Measurements from ENCODE around the gene MB21D2.

DNA sequence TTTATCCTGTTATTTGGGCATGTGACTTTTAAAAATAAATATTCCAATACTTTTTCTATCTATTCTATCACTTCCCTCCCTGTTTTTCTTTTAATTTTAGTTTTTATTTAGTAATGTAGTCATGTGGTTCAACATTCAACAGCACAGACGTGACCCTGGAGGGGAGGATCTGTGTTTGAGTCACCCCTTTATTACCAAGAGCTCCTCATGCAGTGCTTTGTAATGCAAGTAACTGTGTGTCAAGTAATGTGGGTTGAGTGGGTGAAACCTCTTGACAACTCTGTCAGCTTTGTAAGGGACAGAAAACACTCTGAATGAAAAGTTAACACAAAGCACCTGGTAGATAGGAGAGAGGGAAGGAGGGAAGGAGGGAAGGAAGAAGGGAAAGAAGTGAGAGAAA, 100.6 kb downstream of the MB21D2 start:
- TF ChIP-seq, protein P1, sequence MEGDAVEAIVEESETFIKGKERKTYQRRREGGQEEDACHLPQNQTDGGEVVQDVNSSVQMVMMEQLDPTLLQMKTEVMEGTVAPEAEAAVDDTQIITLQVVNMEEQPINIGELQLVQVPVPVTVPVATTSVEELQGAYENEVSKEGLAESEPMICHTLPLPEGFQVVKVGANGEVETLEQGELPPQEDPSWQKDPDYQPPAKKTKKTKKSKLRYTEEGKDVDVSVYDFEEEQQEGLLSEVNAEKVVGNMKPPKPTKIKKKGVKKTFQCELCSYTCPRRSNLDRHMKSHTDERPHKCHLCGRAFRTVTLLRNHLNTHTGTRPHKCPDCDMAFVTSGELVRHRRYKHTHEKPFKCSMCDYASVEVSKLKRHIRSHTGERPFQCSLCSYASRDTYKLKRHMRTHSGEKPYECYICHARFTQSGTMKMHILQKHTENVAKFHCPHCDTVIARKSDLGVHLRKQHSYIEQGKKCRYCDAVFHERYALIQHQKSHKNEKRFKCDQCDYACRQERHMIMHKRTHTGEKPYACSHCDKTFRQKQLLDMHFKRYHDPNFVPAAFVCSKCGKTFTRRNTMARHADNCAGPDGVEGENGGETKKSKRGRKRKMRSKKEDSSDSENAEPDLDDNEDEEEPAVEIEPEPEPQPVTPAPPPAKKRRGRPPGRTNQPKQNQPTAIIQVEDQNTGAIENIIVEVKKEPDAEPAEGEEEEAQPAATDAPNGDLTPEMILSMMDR (IDR thresholded peaks at IDR 0.05): no peak
- no peak for TF ChIP-seq POLR2A (IDR thresholded peaks at IDR 0.05)

Data from esophagus squamous epithelium (tissue), 4 donors.